ENCODE measurements around the gene MACC1.

The MACC1 gene

GRCh38 chr7:20113427-20114027 lies 103.7 kb downstream of the MACC1 start:
- H3K4me3 ChIP-seq (replicated peaks; ENCODE audit: low read depth, low read length) = no peak overlapping the region
- DNase-seq (ENCODE audit: extremely low read depth, low read depth) = no peak

GRCh38 chr7:20112696-20113095 lies 104.5 kb downstream of the MACC1 start:
- TF ChIP-seq CTCF (IDR thresholded peaks at IDR 0.05; ENCODE audit: low read depth, low read length, missing control alignments) = no peak
- no peak for DNase-seq (ENCODE audit: extremely low read depth, low read depth)
- no peak overlapping the region for H3K4me3 ChIP-seq (replicated peaks; ENCODE audit: low read depth, low read length)

More at GRCh38 chr7:20113427-20114027, 103.7 kb downstream of the MACC1 start:
- no peak for TF ChIP-seq CTCF (IDR thresholded peaks at IDR 0.05; ENCODE audit: low read depth, low read length, missing control alignments)

DNA sequence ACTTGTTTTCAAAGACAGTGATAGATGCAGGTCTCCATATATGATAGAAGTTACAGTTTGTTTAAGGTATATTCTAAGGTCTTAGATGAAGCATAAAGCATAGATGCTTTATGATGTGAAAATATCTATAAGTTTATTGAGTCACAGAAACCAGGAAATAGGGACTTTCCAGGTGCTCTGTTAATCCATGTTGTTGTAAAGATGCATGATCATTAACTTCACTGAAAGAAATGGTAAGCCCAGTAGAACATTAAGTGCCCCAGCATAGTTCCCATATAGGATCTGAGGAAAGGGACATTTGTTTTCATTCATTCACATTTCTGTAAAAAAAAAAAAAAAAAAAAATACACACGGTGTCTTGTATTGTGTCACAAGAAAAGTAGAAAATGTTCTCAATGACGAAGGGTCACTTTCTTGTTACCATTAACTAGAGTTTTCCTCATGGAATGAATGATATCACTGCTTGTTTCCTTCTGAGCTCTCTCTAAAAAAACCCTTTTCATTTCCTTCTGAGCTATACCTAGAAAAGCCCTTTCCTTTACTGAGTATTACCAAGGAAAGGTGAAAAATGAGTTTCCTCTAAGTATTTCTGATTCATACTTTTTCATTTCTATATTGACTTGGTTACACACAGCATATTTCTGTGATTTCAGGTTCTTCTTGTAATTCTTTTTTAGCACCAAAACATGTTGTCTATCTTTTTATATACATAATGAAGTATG lies 105.2 kb downstream of the MACC1 start:
- no peak overlapping the region for H3K4me3 ChIP-seq (replicated peaks; ENCODE audit: low read depth, low read length)
- no peak for DNase-seq (ENCODE audit: extremely low read depth, low read depth)
- TF ChIP-seq CTCF (IDR thresholded peaks at IDR 0.05; ENCODE audit: low read depth, low read length, missing control alignments) = no peak

DNA sequence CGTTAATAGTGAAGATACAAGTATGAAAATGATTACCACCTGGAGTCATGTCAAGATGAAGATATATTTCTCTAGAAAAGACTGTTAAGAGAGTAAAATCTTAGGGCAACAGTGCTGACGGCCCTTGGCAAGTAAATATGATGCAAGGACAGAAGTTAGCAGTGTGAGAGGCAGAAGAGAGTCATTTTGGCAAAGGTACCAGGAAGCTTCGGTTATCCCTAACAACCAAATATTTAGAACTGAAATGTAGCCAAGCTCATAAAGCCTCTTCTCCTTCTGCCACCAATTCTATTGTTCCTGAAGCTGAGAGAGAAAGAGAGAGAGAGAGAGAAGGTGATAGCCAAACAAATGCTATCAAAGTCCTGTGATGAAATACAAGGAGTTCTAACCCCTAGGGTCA lies 109.6 kb downstream of the MACC1 start:
- no peak for TF ChIP-seq CTCF (IDR thresholded peaks at IDR 0.05; ENCODE audit: low read depth, low read length, missing control alignments)
- DNase-seq (ENCODE audit: extremely low read depth, low read depth) = no peak
- H3K4me3 ChIP-seq (replicated peaks; ENCODE audit: low read depth, low read length) = no peak overlapping the region

GRCh38 chr7:20104696-20105095 lies 112.5 kb downstream of the MACC1 start:
- no peak for TF ChIP-seq CTCF (IDR thresholded peaks at IDR 0.05; ENCODE audit: low read depth, low read length, missing control alignments)

GRCh38 chr7:20102982-20103381 lies 114.2 kb downstream of the MACC1 start:
- TF ChIP-seq CTCF (IDR thresholded peaks at IDR 0.05; ENCODE audit: low read depth, low read length, missing control alignments) = no peak
- no peak for DNase-seq (ENCODE audit: extremely low read depth, low read depth)
- no peak overlapping the region for H3K4me3 ChIP-seq (replicated peaks; ENCODE audit: low read depth, low read length)

More at GRCh38 chr7:20104696-20105095, 112.5 kb downstream of the MACC1 start:
- no peak overlapping the region for H3K4me3 ChIP-seq (replicated peaks; ENCODE audit: low read depth, low read length)
- no peak for DNase-seq (ENCODE audit: extremely low read depth, low read depth)
